HUDEP-2 (cell line): ENCODE data around the gene RPN2.
A peak's percentile ranks its signal among the peaks of the same experiment; 100 is the strongest.

Experiments used
- DNase-seq, 76 experiments: peaks; one replicate each; lab custom pipeline; 2025; ENCODE audit not compliant: unreplicated experiment in 76 of 76; lab: John Stamatoyannopoulos, UW

Gene RPN2

DNA sequence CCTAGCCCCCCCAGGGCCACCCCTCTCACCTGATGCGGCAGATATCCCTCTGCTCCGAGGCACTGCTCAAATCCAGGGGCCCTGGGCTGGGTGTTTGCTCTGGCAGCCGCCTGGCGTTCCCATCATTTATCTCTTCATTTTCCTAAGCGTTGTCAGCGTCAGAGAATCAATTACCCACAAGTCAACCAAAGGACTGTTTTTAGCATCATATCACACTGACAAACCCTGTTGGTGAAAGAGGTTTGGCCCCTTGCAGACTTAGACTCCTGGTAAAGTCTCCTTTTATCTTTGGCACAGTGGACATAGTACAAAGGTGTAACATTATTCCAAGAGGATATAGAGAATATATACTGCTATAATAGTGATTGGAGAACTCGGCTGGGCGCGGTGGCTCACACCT lies 82.6 kb downstream of the RPN2 start, which contains the start of gene GHRH:
GHRH (minus strand) TSS at position 101 of the 400 bp plus-strand sequence. CDS start 4,925 bp downstream, outside the sequence.
- DNase-seq, result no peak

DNA sequence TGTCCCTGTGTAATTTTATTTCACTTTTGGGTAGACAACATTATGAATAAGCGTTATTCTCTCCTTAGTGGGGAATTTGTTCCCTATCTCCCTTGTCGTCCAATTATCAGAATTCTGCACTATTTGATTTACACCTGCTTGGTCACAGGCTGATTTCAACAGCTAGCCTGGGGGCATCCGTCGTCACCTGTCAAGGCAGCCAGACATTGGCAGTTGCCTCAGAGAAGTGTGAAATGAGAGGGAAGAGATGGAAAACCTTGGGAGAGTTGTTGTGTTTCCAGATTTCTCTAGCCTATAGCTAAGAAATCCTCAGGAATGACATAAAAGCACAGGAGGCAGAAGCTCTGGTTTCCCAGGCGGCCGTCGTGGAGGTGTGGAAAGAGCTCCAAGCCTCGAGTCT lies 83.4 kb downstream of the RPN2 start:
- no peak for DNase-seq

DNA sequence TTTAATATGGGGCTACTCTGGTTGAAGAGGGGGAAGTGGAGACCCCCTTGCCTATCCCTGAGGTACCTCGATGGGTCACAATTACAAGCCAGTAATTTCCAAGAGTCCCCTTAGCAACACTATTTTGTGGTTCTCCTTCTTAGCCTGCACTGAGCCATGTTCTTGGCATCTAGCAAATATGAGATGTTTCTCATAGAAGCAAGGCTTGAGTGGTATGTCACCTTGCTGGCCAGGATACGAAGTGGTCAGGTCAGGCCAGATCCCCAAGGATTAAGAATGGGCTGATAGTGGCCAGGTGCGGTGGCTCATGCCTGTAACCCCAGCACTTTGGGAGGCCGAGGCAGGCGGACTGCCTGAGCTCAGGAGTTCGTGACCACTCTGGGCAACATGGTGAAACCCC lies 84.6 kb downstream of the RPN2 start:
- DNase-seq, result no peak

DNA sequence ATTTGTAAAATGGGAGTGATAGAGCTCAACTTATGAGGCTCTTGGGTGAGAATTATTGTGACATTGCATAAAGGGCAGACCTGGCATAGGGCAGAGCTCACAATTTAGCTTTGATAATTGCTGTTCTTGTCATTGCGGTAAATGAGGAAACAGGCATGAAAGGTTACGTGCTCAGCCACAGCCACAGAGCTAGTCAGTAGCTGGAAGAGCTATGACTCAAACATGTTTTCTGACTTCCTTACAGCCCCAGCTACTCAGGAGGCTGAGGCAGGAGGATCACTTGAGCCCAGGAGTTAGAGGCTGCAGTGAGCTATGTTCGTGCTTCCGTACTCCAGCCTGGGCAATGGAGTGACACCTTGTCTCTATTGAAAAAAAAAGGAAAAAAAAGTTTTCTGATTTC lies 86.0 kb downstream of the RPN2 start:
- no peak for DNase-seq

GRCh38 chr20:37266940-37267666 lies 88.0 kb downstream of the RPN2 start:
- no peak for DNase-seq

DNA sequence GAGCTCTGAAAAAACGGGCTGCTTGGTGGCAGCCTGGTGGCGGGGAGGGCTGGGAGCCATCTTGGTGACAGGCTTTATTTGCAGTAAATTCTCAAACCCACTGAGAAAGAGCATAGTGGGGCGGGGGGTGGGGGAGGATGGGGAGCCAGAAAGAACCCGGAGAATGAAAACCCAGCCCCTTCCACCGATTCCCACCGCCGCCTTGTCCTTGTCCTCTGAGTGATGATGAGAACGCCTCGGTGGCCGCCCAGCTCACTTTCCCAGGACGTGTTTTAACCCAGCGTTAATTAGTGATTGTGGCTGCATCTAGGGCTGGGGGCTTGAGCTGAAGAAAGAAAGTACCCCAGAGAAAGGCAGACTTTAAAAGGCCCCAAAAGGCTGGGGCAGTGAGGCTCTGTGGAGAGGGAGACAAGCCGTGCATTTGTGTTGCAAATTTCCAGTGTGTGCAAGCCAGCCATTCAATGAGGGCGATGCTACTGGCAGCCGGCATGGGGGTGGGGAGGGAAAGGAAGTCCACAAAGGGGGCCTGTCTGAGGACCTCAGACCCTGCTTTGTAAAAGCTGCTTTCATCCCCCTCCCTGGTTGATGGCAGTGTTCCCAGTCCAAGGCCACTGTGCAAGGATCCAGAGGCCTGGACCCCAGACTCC lies 88.7 kb downstream of the RPN2 start:
- no peak for DNase-seq

DNA sequence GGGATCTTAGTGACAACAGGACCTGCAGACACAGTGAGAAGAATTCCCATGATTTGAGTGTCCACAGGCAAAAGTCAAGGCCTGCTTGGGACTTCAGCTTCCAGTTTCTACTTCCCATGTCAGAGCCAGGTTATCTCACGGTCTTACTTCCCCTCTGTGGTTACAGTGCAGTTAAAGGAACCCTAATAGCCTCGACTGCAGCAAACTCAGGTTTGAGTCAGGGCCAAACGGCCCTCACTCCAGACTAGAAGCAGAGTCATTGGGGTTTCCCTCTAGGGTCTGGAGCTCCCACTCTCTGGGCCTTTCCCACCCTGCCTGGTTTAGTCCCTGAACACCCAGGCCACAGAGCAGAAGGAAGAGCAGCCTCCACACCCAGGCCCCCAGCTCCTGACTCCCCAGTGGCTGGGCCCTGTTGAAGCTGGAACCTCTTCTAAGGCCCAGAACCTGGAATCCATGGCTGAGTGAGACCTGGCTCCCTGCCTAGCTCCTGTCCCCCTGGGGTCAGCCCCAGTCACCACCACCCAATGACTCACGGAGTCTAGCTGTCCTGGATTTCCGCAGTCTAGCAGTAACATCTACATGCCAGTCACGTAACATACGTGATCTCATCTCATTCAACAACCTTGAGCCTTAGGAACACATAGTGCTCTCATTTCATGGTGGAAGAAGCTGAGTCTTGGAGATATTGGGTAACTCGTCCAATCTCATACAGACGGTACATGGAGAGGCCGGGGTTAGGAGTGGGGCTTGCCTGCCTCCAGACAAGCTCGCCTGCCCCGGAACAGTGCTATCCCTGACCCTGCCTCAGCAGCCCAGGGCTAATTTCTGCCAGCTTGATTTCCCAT lies 91.7 kb downstream of the RPN2 start:
- no peak for DNase-seq

DNA sequence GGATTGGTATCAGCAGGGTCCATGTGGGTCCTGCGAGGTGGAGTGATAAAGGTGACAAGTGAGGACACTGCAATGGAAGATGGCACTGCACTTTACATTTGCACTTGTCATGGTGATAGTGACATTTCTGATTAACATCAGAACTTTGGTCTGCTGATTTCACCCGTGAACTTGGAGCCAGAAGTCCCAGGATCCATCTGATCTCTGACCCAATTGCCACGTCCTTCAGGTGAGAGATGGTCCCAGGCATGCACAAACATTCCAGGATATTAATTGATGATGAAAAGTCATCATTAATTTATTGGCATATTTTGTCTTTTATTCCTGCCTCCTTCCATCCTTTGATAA lies 92.3 kb downstream of the RPN2 start:
- DNase-seq, result no peak

DNA sequence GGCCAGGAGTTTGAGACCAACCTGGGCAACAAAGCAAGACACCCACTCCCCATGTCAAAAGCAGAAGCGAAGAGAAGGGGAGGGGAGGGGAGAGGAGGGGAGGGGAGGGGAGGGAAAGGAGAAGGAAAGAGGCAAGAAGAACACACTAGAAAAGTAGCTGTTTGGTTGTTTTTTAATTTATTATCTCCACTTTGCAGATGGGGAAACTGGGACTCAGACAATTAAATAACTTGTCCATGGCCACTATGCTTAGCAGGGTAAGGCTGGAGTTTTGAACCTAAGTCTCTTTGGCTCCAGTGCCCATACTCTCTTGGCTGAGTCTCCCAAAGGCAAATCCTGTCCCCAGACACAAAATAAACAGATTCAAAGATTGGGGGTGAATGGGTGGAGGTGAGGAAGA lies 94.9 kb downstream of the RPN2 start:
- no peak for DNase-seq

GRCh38 chr20:37274851-37275524 lies 95.9 kb downstream of the RPN2 start:
- no peak for DNase-seq

DNA sequence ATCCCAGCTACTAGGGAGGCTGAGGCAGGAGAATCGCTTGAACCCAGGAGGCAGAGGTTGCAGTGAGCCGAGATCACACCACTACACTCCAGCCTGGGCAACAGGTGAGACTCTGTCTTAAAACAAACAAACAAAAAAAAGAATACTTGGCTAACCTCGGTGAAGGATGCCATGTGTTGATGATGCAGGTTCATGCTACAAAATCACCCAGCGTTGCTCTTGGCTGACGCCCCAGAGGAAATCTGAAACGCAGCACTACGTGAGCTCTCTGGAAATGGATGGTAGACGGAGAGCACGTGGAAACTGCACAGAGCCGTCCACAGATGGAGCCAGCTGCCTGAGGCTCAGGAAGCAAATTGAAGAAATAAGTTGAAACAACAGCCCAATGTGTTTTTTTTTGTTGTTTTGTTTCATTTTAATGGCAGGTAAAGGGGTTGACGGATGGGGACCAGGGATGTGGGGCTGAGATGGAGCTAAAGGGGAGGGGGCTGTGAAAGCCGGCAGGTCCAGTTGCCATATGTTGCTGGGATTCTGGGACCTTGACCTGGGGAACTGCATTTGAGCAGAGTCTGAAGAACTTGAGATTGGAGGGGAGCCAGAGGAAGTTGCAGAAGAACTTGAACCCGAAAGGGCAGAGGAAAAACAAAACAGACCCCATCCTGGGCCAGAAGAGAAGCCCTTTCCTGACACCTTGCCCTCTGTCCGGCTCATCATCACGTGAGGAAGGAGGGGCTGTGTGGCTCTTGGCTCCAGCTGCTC lies 97.5 kb downstream of the RPN2 start:
- DNase-seq, result peak in 1 of 76 experiments; percentile 7

DNA sequence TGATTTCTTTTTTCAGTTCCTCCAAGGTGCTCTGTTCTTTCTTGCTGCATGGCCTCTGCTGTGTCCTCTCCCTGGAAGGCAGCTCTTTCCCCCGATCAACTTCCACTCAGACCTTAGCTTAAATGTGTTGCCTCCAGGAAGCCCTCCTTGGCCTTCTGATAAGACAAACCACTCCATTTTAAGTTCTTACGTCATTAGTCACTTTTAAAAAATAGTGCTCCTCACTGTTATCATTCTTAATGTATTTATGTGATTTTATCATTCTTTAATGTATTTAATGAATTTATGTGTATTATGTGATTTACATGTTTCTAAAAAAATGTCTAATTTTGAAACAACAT lies 98.1 kb downstream of the RPN2 start:
- no peak for DNase-seq

- no peak for DNase-seq
These were observed 99.9 kb downstream of the RPN2 start for GRCh38 chr20:37278966-37279590.

DNA sequence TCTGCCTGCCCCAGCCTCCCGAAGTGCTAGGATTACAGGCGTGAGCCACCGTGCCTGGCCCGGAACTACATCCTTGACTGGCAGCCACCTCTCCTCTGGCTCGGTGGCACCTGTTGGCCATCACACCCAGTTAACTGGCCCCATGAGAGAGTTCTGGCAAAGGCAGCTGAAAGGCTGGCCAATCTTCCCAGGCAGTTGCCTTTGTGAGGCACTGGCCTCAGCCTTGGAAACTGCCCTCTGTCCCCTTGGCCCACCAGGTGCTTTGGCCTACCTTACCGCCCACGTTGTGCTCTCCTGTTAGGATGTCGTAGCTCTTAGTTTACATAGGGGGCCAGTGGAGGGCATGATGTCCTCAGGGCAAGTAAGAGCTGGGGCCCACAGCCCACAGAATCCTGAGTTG lies 100.7 kb downstream of the RPN2 start:
- DNase-seq, result no peak

DNA sequence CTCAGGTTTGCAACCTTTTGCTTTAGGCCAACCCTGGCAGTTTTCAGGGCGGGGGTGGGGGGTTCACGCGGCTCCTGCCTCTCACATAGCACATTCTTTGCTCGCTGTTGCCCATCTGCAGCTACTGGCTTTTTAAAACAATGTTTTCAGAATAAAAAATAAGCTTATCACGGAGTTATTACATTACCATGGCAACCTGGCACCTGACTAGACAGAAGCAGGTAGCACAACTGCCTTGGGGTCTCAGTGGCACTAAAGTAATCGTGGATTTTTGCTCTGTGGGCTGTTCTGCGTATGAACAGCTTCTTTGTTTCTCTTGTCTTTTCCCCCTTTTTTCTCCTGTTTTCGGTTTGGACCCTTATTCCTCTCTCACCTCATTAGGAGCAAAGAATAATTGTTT lies 101.3 kb downstream of the RPN2 start:
- no peak for DNase-seq

- no peak for DNase-seq
These were observed 103.4 kb downstream of the RPN2 start for GRCh38 chr20:37282556-37282955.

- no peak for DNase-seq
These were observed 104.5 kb downstream of the RPN2 start for GRCh38 chr20:37283530-37284195.

DNA sequence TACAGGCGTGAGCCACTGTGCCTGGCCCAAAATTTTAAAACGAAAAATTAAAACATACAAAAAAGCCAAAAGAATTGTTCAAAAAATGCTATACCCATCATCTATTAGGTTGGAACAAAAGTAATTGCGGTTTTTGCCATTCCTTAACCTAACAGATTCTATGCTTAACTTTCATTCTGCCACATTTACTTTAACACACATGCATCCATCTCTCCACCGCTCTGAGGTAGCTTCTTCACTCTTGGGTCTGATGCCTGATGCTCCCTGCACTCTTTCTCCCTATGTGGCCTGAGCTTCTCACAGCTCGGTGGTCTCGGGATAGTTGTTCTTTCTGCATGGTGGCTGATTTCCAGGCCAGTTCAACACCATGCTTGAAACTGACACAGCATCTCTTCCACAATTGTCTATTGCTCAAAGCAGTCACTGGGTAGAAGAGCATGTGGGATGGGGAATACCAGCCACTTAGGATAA lies 105.6 kb downstream of the RPN2 start:
- no peak for DNase-seq

DNA sequence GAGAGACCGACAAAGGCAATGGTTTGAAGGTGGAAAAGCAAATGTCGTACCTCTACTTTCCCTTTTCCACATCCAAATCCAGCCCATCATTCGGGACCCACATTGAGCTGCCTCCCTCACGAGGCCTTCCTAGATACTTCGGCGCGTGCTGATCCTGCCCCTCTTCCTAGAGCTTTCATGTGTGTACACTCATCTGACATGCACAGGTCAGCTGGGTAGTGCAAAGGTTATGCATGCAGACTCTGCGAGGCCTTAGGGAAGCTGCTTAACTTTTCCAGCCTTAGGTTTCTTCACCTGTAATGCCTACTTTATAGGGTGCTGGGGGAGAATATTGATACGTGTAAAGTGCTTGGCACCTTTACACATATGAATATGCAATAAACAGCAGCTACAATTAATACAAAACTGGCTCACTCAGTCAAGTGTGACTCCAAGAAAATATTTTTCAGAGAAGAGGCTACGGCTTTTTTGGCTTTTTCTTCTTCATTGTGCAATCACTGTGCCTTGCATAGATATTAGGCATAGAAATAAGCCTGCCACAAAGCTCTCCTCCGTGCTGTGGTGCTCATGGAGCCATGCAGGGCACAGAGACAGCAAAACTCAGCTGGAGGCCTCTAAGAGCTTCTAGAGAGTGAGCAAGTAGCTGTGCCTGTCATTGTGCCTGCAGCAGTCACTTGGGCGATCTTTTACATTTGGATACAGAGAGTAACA lies 106.7 kb downstream of the RPN2 start:
- DNase-seq, result no peak
